Mesothelial cell of epicardium (in vitro differentiated cells): ENCODE results near the gene HS2ST1. TPM values are rescaled to one million over a fixed set of nuclear protein-coding genes. Genes with fewer than 3 reads are reported as not detected.
"Not testable (repeated sequence)": the region's sequence is repeated elsewhere in the genome, so short reads cannot be mapped to it uniquely, and the experiment has no call there.

Experiments
- DNase-seq, 2 experiments: peaks; one replicate each; pipeline ENCODE4 v3.0.0; 2021; ENCODE audit warnings: low spot score in 2 of 2; ENCODE audit not compliant: unreplicated experiment in 2 of 2
- H3K27ac Mint-ChIP-seq: 2 replicates; pipeline ENCODE4 v1.8.0; 2021; ENCODE audit warnings: mixed read lengths
- H3K27me3 Mint-ChIP-seq: 2 replicates; pipeline ENCODE4 v1.8.0; 2021; ENCODE audit warnings: low read depth, mixed read lengths
- H3K36me3 Mint-ChIP-seq: 2 replicates; pipeline ENCODE4 v1.8.0; 2021; ENCODE audit warnings: mixed read lengths
- H3K4me1 Mint-ChIP-seq: 2 replicates; pipeline ENCODE4 v1.8.0; 2021; ENCODE audit warnings: mixed read lengths
- H3K4me3 Mint-ChIP-seq: 2 replicates; pipeline ENCODE4 v1.8.0; 2021; ENCODE audit warnings: mild to moderate bottlenecking, moderate library complexity, mixed read lengths
- H3K9me3 Mint-ChIP-seq: 2 replicates; pipeline ENCODE4 v1.8.0; 2021; ENCODE audit warnings: mixed read lengths
- CTCF ChIP-seq: fragments of 200-600 bp; sonication (generic); IDR thresholded peaks from one replicate; pipeline ENCODE4 v1.5.0; 2021; ENCODE audit warnings: antibody characterized with exemption; ENCODE audit not compliant: unreplicated experiment
- total RNA-seq: library from RNA; stranded (reverse); gene quantifications from 3 replicates; pipeline ENCODE4 v1.2.1, GENCODE V29; 2021

HS2ST1 gene
- total RNA-seq, 1 donor from 2014 or later: 40.2 TPM

DNA sequence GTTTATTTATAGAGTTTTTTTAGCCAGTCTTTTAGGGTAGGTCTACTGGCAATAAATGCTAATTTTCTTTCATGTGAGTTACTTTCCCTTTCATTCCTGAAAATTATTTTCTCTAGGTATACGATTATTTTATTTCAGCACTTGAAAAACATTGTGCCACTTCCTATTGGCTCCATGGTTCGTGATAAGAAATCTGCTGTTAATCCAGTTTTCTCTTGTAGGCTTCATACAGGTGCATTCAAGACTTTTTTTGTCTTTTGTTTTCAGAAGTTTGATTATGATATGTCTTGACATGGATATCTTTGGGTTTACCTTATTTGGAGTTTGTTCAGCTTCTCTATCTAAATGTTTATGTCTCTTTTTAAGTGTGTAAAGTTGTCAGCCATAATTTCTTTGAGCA is 148.3 kb downstream of the HS2ST1 start:
- H3K27me3 Mint-ChIP-seq: no peaks in the 10 kb centered on the region
- no peak overlapping the region for H3K4me3 Mint-ChIP-seq
- H3K27ac Mint-ChIP-seq: no peak overlapping the region
- no peak for TF ChIP-seq CTCF
- H3K36me3 Mint-ChIP-seq: peaks cover 15% of the 10 kb centered on the region
- peaks cover 29% of the 10 kb centered on the region for H3K9me3 Mint-ChIP-seq
- no peak for DNase-seq
- H3K4me1 Mint-ChIP-seq: peaks cover 9% of the 10 kb centered on the region

DNA sequence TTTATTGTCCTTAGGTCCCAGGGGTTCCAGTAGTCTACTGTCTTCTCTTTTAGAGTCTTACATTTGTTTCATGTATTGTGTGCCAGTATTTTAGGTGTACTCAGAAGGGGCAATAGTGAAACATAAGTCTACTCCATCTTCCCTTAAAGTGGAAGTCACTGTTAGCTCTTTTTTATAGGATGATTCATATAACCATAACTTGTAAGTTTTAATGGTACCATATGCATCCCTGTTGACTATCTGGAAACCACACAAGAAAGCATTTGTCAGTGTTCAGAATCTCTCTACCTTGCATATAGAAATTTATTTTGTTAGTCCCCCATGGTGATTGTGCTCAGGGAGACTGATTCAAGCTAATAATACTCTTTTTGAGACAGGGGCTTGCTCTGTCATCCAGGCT is 149.9 kb downstream of the HS2ST1 start:
- Mint-ChIP-seq H3K9me3 (peaks cover 33% of the 10 kb centered on the region), H3K27ac (no peak overlapping the region), H3K27me3 (no peaks in the 10 kb centered on the region), H3K4me3 (no peak overlapping the region), H3K36me3 (peaks cover 19% of the 10 kb centered on the region), H3K4me1 (no peaks in the 10 kb centered on the region)
- no peak for TF ChIP-seq CTCF
- no peak for DNase-seq

GRCh38 chr1:87064986-87065385 is 150.6 kb downstream of the HS2ST1 start:
- DNase-seq: no peak
- peaks cover 19% of the 10 kb centered on the region for H3K36me3 Mint-ChIP-seq
- no peaks in the 10 kb centered on the region for H3K27me3 Mint-ChIP-seq
- no peak overlapping the region for H3K27ac Mint-ChIP-seq
- TF ChIP-seq CTCF: no peak
- H3K4me1 Mint-ChIP-seq: no peaks in the 10 kb centered on the region
- no peak overlapping the region for H3K4me3 Mint-ChIP-seq
- H3K9me3 Mint-ChIP-seq: peaks cover 33% of the 10 kb centered on the region

- H3K4me1 Mint-ChIP-seq, DNase-seq, H3K27me3 Mint-ChIP-seq, H3K27ac Mint-ChIP-seq, H3K4me3 Mint-ChIP-seq: not testable (repeated sequence)
- peaks cover 19% of the 10 kb centered on the region for H3K36me3 Mint-ChIP-seq
- H3K9me3 Mint-ChIP-seq: peaks cover 33% of the 10 kb centered on the region
These were observed 152.3 kb downstream of the HS2ST1 start for GRCh38 chr1:87066708-87067107.

GRCh38 chr1:87072411-87072810 is 158.0 kb downstream of the HS2ST1 start:
- Mint-ChIP-seq H3K4me1 (peaks cover 22% of the 10 kb centered on the region), H3K27ac (no peak overlapping the region), H3K9me3 (peaks cover 7% of the 10 kb centered on the region), H3K36me3 (peaks cover 7% of the 10 kb centered on the region), H3K27me3 (no peaks in the 10 kb centered on the region), H3K4me3 (no peak overlapping the region)
- no peak for DNase-seq
- TF ChIP-seq CTCF: no peak

GRCh38 chr1:87072904-87073303 is 158.5 kb downstream of the HS2ST1 start:
- H3K27me3 Mint-ChIP-seq: no peaks in the 10 kb centered on the region
- peaks cover 27% of the 10 kb centered on the region for H3K4me1 Mint-ChIP-seq
- peaks cover 2% of the 10 kb centered on the region for H3K9me3 Mint-ChIP-seq
- peaks cover 2% of the 10 kb centered on the region for H3K36me3 Mint-ChIP-seq
- DNase-seq: no peak
- H3K4me3 Mint-ChIP-seq: no peak overlapping the region
- TF ChIP-seq CTCF: no peak
- no peak overlapping the region for H3K27ac Mint-ChIP-seq
